BJ (cell line): ENCODE data around the gene KCNF1. TPM values are rescaled to one million over a fixed set of nuclear protein-coding genes. Genes with fewer than 3 reads are reported as not detected.

ENCODE experiments used
- CTCF ChIA-PET: fragments of 350-600 bp; formaldehyde crosslinking; extraction: SDS; loops from one replicate; lab custom pipeline; 2021; ENCODE audit warnings: antibody characterized with exemption, inconsistent platforms; lab: Yijun Ruan, JAX
- POLR2A ChIA-PET: fragments of 300-600 bp; sonication (Branson Sonifier 250); formaldehyde crosslinking; extraction: SDS; loops from one replicate; lab custom pipeline; 2021; ENCODE audit warnings: antibody characterized with exemption; lab: Charles Lee
- DNase-seq: peaks from one replicate; pipeline ENCODE4 v3.0.0-alpha.2; 2011; ENCODE audit warnings: low read depth
- H3K27me3 ChIP-seq: 2 replicates; pipeline ENCODE4 v1.6.0; 2011; ENCODE audit warnings: low read length; ENCODE audit not compliant: control insufficient read depth, insufficient read depth
- H3K36me3 ChIP-seq: 2 replicates; pipeline ENCODE4 v1.5.1; 2011; ENCODE audit warnings: low read length; ENCODE audit not compliant: control insufficient read depth, insufficient read depth
- H3K4me3 ChIP-seq: 2 replicates; pipeline ENCODE4 v1.5.1; 2011; ENCODE audit warnings: low read depth, mild to moderate bottlenecking, control low read depth, low read length
- CTCF ChIP-seq: IDR thresholded peaks from 2 replicates; pipeline ENCODE4 v1.5.1; 2011; ENCODE audit warnings: low read depth, mild to moderate bottlenecking, control low read depth, inconsistent platforms, low read length, moderate library complexity; ENCODE audit not compliant: insufficient read depth
- polyA plus RNA-seq: library from polyadenylated mRNA; depleted of rRNA; stranded (reverse); fragments of >200 nt; gene quantifications from 2 replicates; pipeline ENCODE4 v1.2.3, GENCODE V29; 2011; rRNA removed
- small RNA-seq: library from RNA; depleted of rRNA; stranded (forward); fragments of <200 nt; gene quantifications from one replicate; pipeline ENCODE3, GENCODE V24; 2012; ENCODE audit warnings: low replicate concordance, low read depth; ENCODE audit not compliant: insufficient read length

Gene KCNF1
- polyA plus RNA-seq, 1 experiment = not detected

- Histone ChIP-seq H3K36me3 (no peaks in the 10 kb centered on the region), H3K27me3 (peaks cover 5% of the 10 kb centered on the region; the same call in 1 of the 2 replicates), H3K4me3 (no peak overlapping the region)
- CTCF ChIA-PET = interaction anchor here (1.6 kb wide), 1 partner anchor 163 kb away, joined by 4 read pairs; no protein-coding TSS in a partner anchor
- DNase-seq = no peak
- POLR2A ChIA-PET = no interaction called here
- TF ChIP-seq CTCF = no peak
Observed at GRCh38 chr2:10961490-10961875, 49.7 kb downstream of the KCNF1 start.

- CTCF ChIA-PET = interaction anchor here (1.6 kb wide), 1 partner anchor 163 kb away, joined by 4 read pairs; no protein-coding TSS in a partner anchor
- POLR2A ChIA-PET = no interaction called here
- H3K4me3 ChIP-seq = no peak overlapping the region
- H3K27me3 ChIP-seq = peaks cover 5% of the 10 kb centered on the region; the same call in 1 of the 2 replicates
- no peak for TF ChIP-seq CTCF
- DNase-seq = no peak
- H3K36me3 ChIP-seq = no peaks in the 10 kb centered on the region
Observed at GRCh38 chr2:10962004-10962403, 50.3 kb downstream of the KCNF1 start.

- POLR2A ChIA-PET = interaction anchor here (0.7 kb wide), 1 partner anchor 372 kb away, joined by 3 read pairs; no protein-coding TSS in a partner anchor
- Histone ChIP-seq H3K36me3 (no peaks in the 10 kb centered on the region), H3K4me3 (no peak overlapping the region), H3K27me3 (peaks cover 5% of the 10 kb centered on the region; the same call in 1 of the 2 replicates)
- no peak for DNase-seq
- CTCF ChIA-PET = no interaction called here
- no peak for TF ChIP-seq CTCF
Observed at GRCh38 chr2:10963155-10963554, 51.4 kb downstream of the KCNF1 start.

Small RNAs within 50 kb of the gene (small RNA-seq; reads per million reads assigned to genes)
- gene AC079587.1 = not detected

Other genes starting within 250 kb of the KCNF1 start
- 13.6 and 20.3 TPM in 2 replicates for gene NOL10, start 222.0 kb upstream of the KCNF1 start, polyA plus RNA-seq
- 0.04 and 0.12 TPM in 2 replicates for gene ATP6V1C2, start 190.3 kb upstream of the KCNF1 start, polyA plus RNA-seq
- 238 and 364 TPM in 2 replicates for gene PDIA6, start 99.1 kb upstream of the KCNF1 start, polyA plus RNA-seq
- 54.9 and 64.4 TPM in 2 replicates for gene SLC66A3, start 243.5 kb downstream of the KCNF1 start, polyA plus RNA-seq